Osteoblast (primary cell): Measurements from ENCODE around the gene TFRC. TPM values are rescaled to one million over a fixed set of nuclear protein-coding genes. Genes with fewer than 3 reads are reported as not detected.

ENCODE experiments used
- DNase-seq: peaks from one replicate; pipeline ENCODE4 v3.0.0; 2011; ENCODE audit warnings: low spot score, mixed read lengths; ENCODE audit not compliant: insufficient read length; ENCODE audit errors: missing footprints
- H2AFZ ChIP-seq: 2 replicates; pipeline ENCODE4 v1.6.0; 2011; ENCODE audit warnings: mild to moderate bottlenecking, low read length
- H3K27ac ChIP-seq: 2 replicates; pipeline ENCODE4 v1.5.1; 2011; ENCODE audit warnings: mild to moderate bottlenecking, low read depth, low read length, moderate library complexity
- H3K27me3 ChIP-seq: 2 replicates; pipeline ENCODE4 v1.6.0; 2012; ENCODE audit warnings: mild to moderate bottlenecking, control low read depth, inconsistent platforms, low read length, moderate library complexity; ENCODE audit not compliant: insufficient read depth
- H3K36me3 ChIP-seq: 2 replicates; pipeline ENCODE4 v1.5.1; 2011; ENCODE audit warnings: mild to moderate bottlenecking, low read length, control low read depth, moderate library complexity; ENCODE audit not compliant: insufficient read depth
- H3K4me1 ChIP-seq: 2 replicates; pipeline ENCODE4 v1.5.1; 2011; ENCODE audit warnings: mild to moderate bottlenecking, low read length, control low read depth, moderate library complexity; ENCODE audit not compliant: insufficient read depth
- H3K4me2 ChIP-seq: 2 replicates; pipeline ENCODE4 v1.6.0; 2011; ENCODE audit warnings: mild to moderate bottlenecking, low read length; ENCODE audit not compliant: insufficient read depth
- H3K4me3 ChIP-seq: fragments of 200-600 bp; sonication (generic); 3 replicates; pipeline ENCODE4 v1.5.1; 2012; ENCODE audit warnings: mild to moderate bottlenecking, low read length, inconsistent platforms; ENCODE audit not compliant: insufficient read depth
- H3K79me2 ChIP-seq: 2 replicates; pipeline ENCODE4 v1.6.0; 2012; ENCODE audit warnings: mild to moderate bottlenecking, low read length, control low read depth, inconsistent platforms; ENCODE audit not compliant: insufficient read depth
- H3K9me3 ChIP-seq: 2 replicates; pipeline ENCODE4 v1.5.1; 2011; ENCODE audit warnings: low read depth, low read length, control low read depth
- H4K20me1 ChIP-seq: 2 replicates; pipeline ENCODE4 v1.6.0; 2012; ENCODE audit warnings: mild to moderate bottlenecking, low read length, control low read depth; ENCODE audit not compliant: insufficient read depth
- CTCF ChIP-seq: IDR thresholded peaks from 2 replicates; pipeline ENCODE4 v1.5.1; 2011; ENCODE audit warnings: mild to moderate bottlenecking, low read depth, low read length, moderate library complexity; ENCODE audit errors: extremely low read depth
- total RNA-seq: library from RNA; depleted of rRNA; stranded (reverse); fragments of >200 nt; gene quantifications from 2 replicates; pipeline ENCODE4 v1.2.3, GENCODE V29; 2012

TFRC gene
- total RNA-seq, 1 donor: 139 TPM

DNA sequence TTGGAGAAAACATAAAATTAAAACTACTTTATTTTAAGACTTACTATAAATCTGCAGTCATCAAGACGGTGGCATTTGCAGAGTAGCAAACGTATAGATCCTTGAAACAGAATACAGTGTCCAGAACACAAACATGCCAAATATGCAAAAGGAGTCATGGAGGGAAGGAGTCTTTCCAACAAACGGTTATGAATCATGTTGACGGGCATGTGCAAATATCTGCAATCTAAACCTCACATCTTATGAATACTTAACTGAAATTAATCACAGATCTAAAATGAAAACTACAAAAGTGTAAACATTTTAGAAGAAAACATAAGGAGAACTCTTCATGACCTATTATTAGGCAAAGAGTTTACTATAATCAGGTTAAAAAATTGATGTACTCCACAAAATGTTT is 69.4 kb downstream of the TFRC start:
- no peaks in the 10 kb centered on the region for H3K36me3 ChIP-seq
- DNase-seq: peak; percentile 91
- H3K4me3 ChIP-seq: no peak overlapping the region
- TF ChIP-seq CTCF: no peak
- H4K20me1 ChIP-seq: no peaks in the 10 kb centered on the region
- H3K79me2 ChIP-seq: no peaks in the 10 kb centered on the region
- no peak overlapping the region for H3K27ac ChIP-seq
- peaks cover 26% of the 10 kb centered on the region for H3K27me3 ChIP-seq
- H3K4me1 ChIP-seq: peaks cover 11% of the 10 kb centered on the region
- H3K9me3 ChIP-seq: no peaks in the 10 kb centered on the region
- no peak overlapping the region for H3K4me2 ChIP-seq
- no peak overlapping the region for H2AFZ ChIP-seq

DNA sequence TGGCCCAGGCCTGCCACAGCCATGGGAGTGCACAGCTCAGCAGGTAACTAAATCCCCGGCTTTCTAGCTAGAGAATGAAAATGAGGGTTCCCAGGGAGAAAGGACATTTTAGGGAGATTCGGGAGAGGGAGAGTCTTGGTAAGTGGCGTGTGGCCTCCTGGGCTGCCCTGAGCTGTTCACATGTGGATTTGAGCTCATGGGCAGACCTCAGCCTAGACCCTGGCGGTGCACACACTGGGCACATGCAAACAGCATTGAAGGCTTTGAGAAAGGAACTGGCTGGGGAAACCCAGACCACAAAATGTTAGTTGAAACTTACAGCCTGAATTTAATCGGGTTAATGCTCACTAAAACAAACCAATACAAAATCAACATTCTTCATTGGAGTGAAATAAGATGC is 72.4 kb downstream of the TFRC start:
- no peaks in the 10 kb centered on the region for H3K9me3 ChIP-seq
- no peaks in the 10 kb centered on the region for H4K20me1 ChIP-seq
- no peak for TF ChIP-seq CTCF
- peaks cover 26% of the 10 kb centered on the region for H3K27me3 ChIP-seq
- no peak overlapping the region for H3K27ac ChIP-seq
- DNase-seq: no peak
- H3K4me2 ChIP-seq: no peak overlapping the region
- H3K4me1 ChIP-seq: peaks cover 4% of the 10 kb centered on the region
- no peak overlapping the region for H3K4me3 ChIP-seq
- H3K79me2 ChIP-seq: no peaks in the 10 kb centered on the region
- H3K36me3 ChIP-seq: no peaks in the 10 kb centered on the region
- H2AFZ ChIP-seq: no peak overlapping the region

- Histone ChIP-seq H3K4me2 (no peak overlapping the region), H3K4me1 (peaks cover 4% of the 10 kb centered on the region), H2AFZ (no peak overlapping the region), H3K9me3 (no peaks in the 10 kb centered on the region), H4K20me1 (no peaks in the 10 kb centered on the region), H3K4me3 (no peak overlapping the region), H3K79me2 (no peaks in the 10 kb centered on the region), H3K27ac (no peak overlapping the region), H3K36me3 (no peaks in the 10 kb centered on the region), H3K27me3 (peaks cover 26% of the 10 kb centered on the region)
- TF ChIP-seq CTCF: no peak
- no peak for DNase-seq
These were observed 73.0 kb downstream of the TFRC start for GRCh38 chr3:196008929-196009328.

DNA sequence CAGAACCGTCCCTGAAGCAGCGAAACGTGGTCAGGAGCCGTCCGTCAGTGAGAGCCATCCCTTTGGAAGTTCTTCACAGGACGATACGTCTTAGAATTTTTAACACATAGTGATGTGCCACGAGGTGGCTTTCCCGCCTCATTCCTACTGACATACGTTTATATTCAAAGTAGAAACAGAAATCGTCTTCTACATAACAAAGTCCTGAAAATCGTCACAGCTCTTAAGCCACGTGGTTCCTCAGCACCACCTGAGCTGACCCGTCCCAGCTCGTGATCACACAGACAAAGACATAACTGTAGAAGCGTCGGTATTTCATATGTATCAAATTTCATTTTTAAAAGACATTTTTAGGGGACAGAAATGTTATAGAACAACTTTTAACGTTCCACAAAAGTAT is 73.5 kb downstream of the TFRC start:
- Histone ChIP-seq H2AFZ (no peak overlapping the region), H3K27ac (no peak overlapping the region), H3K79me2 (no peaks in the 10 kb centered on the region), H4K20me1 (no peaks in the 10 kb centered on the region), H3K4me2 (no peak overlapping the region), H3K4me1 (peaks cover 4% of the 10 kb centered on the region), H3K4me3 (no peak overlapping the region), H3K27me3 (peaks cover 26% of the 10 kb centered on the region), H3K9me3 (no peaks in the 10 kb centered on the region), H3K36me3 (no peaks in the 10 kb centered on the region)
- no peak for DNase-seq
- TF ChIP-seq CTCF: no peak
